ENCODE measurements around the gene SLC25A13.

SLC25A13 gene

GRCh38 chr7:96184783-96185182, 137.1 kb downstream of the SLC25A13 start:
- no peak for DNase-seq (ENCODE audit: low spot score)
- in situ Hi-C loops (cut with MboI; ENCODE audit: low pct_unique_long_range_greater_than_20kb, low sequenced_read_pairs, unreplicated experiment): no loop called here
- no peak for TF ChIP-seq CTCF (IDR thresholded peaks at IDR 0.05; ENCODE audit: extremely low read depth, insufficient read depth, missing control alignments)

DNA sequence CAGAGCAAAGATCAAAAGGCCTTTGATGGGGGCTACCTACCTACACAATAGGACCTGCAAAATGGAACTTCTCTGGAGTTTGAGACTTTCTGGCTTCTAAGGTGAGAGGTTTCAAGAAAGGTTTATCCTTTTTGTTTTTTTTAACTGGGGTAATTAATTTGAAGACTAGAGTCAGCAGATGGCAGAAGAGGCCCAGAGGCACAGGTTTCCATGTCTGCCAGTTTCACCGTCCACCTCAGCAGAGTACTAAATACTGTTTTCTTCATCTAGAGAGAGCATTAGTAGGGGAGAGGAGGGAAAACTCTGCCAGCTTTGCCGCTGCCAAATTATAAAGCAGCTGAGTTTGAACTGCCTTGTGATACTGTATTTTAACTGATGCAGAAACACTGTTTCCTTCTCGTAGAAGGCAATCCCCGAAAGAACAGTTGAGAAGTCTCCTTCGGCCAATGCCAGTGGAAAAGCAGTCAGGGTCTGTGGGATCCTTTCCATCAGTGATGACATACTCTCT, 138.7 kb downstream of the SLC25A13 start:
- DNase-seq (ENCODE audit: low spot score): no peak
- in situ Hi-C loops (cut with MboI; ENCODE audit: low pct_unique_long_range_greater_than_20kb, low sequenced_read_pairs, unreplicated experiment): no loop called here
- TF ChIP-seq CTCF (IDR thresholded peaks at IDR 0.05; ENCODE audit: extremely low read depth, insufficient read depth, missing control alignments): no peak

- in situ Hi-C loops (cut with MboI; ENCODE audit: low pct_unique_long_range_greater_than_20kb, low sequenced_read_pairs, unreplicated experiment): no loop called here
- no peak for TF ChIP-seq CTCF (IDR thresholded peaks at IDR 0.05; ENCODE audit: extremely low read depth, insufficient read depth, missing control alignments)
- DNase-seq (ENCODE audit: low spot score): no peak
Measured at GRCh38 chr7:96182424-96183158, 139.3 kb downstream of the SLC25A13 start.

DNA sequence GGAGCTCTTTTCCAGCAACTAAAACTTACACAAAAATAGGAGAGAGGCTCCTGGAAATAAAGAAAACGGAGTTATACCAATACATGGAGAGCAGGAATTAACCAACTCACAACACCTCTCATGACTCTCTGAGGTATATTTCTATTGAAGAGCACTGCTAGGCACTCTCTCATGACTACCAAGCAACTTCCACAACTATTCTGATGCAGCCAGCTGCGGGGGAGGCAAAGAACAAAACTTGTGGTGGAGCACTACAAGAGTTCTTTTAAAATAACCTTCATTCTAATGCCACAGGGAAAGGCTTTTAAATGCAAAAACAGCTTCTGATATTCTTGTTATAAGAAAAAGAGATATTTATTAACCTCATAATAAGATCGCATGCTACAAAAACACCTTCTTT, 140.7 kb downstream of the SLC25A13 start:
- in situ Hi-C loops (cut with MboI; ENCODE audit: low pct_unique_long_range_greater_than_20kb, low sequenced_read_pairs, unreplicated experiment): no loop called here
- TF ChIP-seq CTCF (IDR thresholded peaks at IDR 0.05; ENCODE audit: extremely low read depth, insufficient read depth, missing control alignments): no peak
- no peak for DNase-seq (ENCODE audit: low spot score)

GRCh38 chr7:96179837-96180236, 142.1 kb downstream of the SLC25A13 start:
- TF ChIP-seq CTCF (IDR thresholded peaks at IDR 0.05; ENCODE audit: extremely low read depth, insufficient read depth, missing control alignments): no peak
- in situ Hi-C loops (cut with MboI; ENCODE audit: low pct_unique_long_range_greater_than_20kb, low sequenced_read_pairs, unreplicated experiment): no loop called here
- DNase-seq (ENCODE audit: low spot score): no peak

GRCh38 chr7:96179341-96179740, 142.6 kb downstream of the SLC25A13 start:
- in situ Hi-C loops (cut with MboI; ENCODE audit: low pct_unique_long_range_greater_than_20kb, low sequenced_read_pairs, unreplicated experiment): no loop called here
- DNase-seq (ENCODE audit: low spot score): no peak
- no peak for TF ChIP-seq CTCF (IDR thresholded peaks at IDR 0.05; ENCODE audit: extremely low read depth, insufficient read depth, missing control alignments)
